ENCODE measurements around the gene ELP4.

GRCh38 chr11:31598454-31598853, 88.9 kb downstream of the ELP4 start:
- TF ChIP-seq CTCF (IDR thresholded peaks at IDR 0.05; ENCODE audit: poor library complexity) (no peak), EZH2 (IDR thresholded peaks at IDR 0.05; ENCODE audit: borderline replicate concordance) (no peak), EZH2phosphoT487 (IDR thresholded peaks at IDR 0.05; ENCODE audit: low read depth, severe bottlenecking, unreplicated experiment) (no peak)
